Activated naive CD8-positive, alpha-beta T cell treated with anti-CD3 and anti-CD28 coated beads, Interleukin-2, amount 50 U/mL, for 24 hours (primary cell): ENCODE results near the gene TULP1.
"Not testable (repeated sequence)": the region's sequence is repeated elsewhere in the genome, so short reads cannot be mapped to it uniquely, and the experiment has no call there.

Source experiments
- ATAC-seq: fragments of 150-1000 bp; cut with Tn5 transposase; one replicate; pipeline ENCODE4 v1.10.0; 2021
- DNase-seq: peaks from one replicate; pipeline ENCODE4 v3.0.0; 2021
- H3K27ac Mint-ChIP-seq: one replicate; pipeline ENCODE4 v1.8.0; 2021; ENCODE audit warnings: mild to moderate bottlenecking, mixed read lengths
- H3K27me3 Mint-ChIP-seq: one replicate; pipeline ENCODE4 v1.8.0; 2021; ENCODE audit warnings: mixed read lengths
- H3K36me3 Mint-ChIP-seq: one replicate; pipeline ENCODE4 v1.8.0; 2021; ENCODE audit warnings: low read depth, mixed read lengths
- H3K4me1 Mint-ChIP-seq: one replicate; pipeline ENCODE4 v1.8.0; 2021; ENCODE audit warnings: mixed read lengths
- H3K4me3 Mint-ChIP-seq: one replicate; pipeline ENCODE4 v1.8.0; 2021; ENCODE audit warnings: mild to moderate bottlenecking, moderate library complexity, mixed read lengths
- H3K9me3 Mint-ChIP-seq: one replicate; pipeline ENCODE4 v1.8.0; 2021; ENCODE audit warnings: mixed read lengths

TULP1 gene

DNA sequence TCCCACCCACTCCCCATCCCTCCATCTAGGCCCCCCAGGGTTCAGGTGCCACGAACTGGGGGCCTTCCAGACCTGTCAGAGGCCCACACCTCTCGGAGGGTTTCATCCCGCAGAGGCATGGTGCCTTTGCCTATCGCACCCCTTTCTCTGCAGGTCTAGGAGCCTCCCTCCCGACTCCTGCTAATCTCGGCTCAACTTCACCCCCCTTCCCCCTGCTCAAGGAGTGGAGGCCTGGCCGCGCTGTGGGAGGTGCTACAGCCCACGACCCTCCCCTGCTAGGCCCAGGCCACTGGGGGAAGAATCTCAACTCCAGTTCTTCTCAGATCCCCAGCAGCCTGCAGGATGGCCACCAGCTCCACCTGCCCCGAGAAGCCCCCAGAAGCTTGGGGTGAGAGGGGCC, at the start of gene TULP1:
TULP1 (minus strand) TSS at position 157 of the 400 bp plus-strand sequence; CDS start at position 119, 38 bp downstream.
- no peak within 1 kb of the TSS for H3K4me3 Mint-ChIP-seq
- no peaks in the 10 kb centered on the region for H3K9me3 Mint-ChIP-seq
- peaks cover 15% of the 10 kb centered on the region for H3K27me3 Mint-ChIP-seq
- DNase-seq = no peak
- H3K27ac Mint-ChIP-seq = no peak within 1 kb of the TSS
- H3K4me1 Mint-ChIP-seq = peaks cover 1% of the 10 kb centered on the region
- H3K36me3 Mint-ChIP-seq = no peaks in the 10 kb centered on the region
- ATAC-seq = no peak

- no peaks in the 10 kb centered on the region for H3K36me3 Mint-ChIP-seq
- no peak overlapping the region for H3K4me3 Mint-ChIP-seq
- ATAC-seq (no peak), DNase-seq (no peak)
- H3K9me3 Mint-ChIP-seq = no peaks in the 10 kb centered on the region
- H3K27me3 Mint-ChIP-seq = peaks cover 7% of the 10 kb centered on the region
- no peak overlapping the region for H3K27ac Mint-ChIP-seq
- peaks cover 2% of the 10 kb centered on the region for H3K4me1 Mint-ChIP-seq
Observed at GRCh38 chr6:35562060-35562459, 49.4 kb upstream of the TULP1 start.

- Mint-ChIP-seq H3K4me1 (no peaks in the 10 kb centered on the region), H3K9me3 (no peaks in the 10 kb centered on the region), H3K4me3 (no peak overlapping the region), H3K36me3 (no peaks in the 10 kb centered on the region), H3K27me3 (peaks cover 7% of the 10 kb centered on the region), H3K27ac (no peak overlapping the region)
- ATAC-seq (no peak), DNase-seq (no peak)
Observed at GRCh38 chr6:35561113-35561512, 48.4 kb upstream of the TULP1 start.

DNA sequence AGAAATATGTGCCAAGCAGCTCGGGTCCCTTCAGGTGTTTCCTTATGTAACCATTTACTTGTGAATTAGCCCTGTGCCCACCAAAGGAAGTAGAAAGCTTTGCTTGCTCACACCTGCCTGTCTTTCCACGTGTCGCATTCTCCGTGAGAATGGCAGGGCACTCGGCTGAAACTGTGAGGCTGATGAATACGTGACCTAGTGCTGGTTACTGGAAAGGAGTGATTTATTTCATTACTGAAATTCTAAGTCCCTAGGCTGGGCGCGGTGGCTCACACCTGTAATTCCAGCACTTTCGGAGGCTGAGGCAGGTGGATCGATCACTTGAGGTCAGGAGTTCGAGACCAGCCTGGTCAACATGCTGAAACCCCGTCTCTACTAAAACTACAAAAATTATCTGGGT, 45.9 kb upstream of the TULP1 start:
- H3K9me3 Mint-ChIP-seq = no peaks in the 10 kb centered on the region
- no peak overlapping the region for H3K27ac Mint-ChIP-seq
- ATAC-seq (no peak), DNase-seq (no peak)
- no peaks in the 10 kb centered on the region for H3K4me1 Mint-ChIP-seq
- no peaks in the 10 kb centered on the region for H3K36me3 Mint-ChIP-seq
- peaks cover 2% of the 10 kb centered on the region for H3K27me3 Mint-ChIP-seq
- H3K4me3 Mint-ChIP-seq = no peak overlapping the region

- no peaks in the 10 kb centered on the region for H3K9me3 Mint-ChIP-seq
- H3K4me3 Mint-ChIP-seq = no peak overlapping the region
- H3K4me1 Mint-ChIP-seq = no peaks in the 10 kb centered on the region
- no peak overlapping the region for H3K27ac Mint-ChIP-seq
- ATAC-seq = no peak
- peaks cover 2% of the 10 kb centered on the region for H3K27me3 Mint-ChIP-seq
- no peaks in the 10 kb centered on the region for H3K36me3 Mint-ChIP-seq
- no peak for DNase-seq
Observed at GRCh38 chr6:35557239-35557638, 44.5 kb upstream of the TULP1 start.

GRCh38 chr6:35554811-35555210, 42.1 kb upstream of the TULP1 start:
- peaks cover 3% of the 10 kb centered on the region for H3K36me3 Mint-ChIP-seq
- no peaks in the 10 kb centered on the region for H3K4me1 Mint-ChIP-seq
- peaks cover 2% of the 10 kb centered on the region for H3K27me3 Mint-ChIP-seq
- ATAC-seq = no peak
- no peak overlapping the region for H3K27ac Mint-ChIP-seq
- DNase-seq = no peak
- no peak overlapping the region for H3K4me3 Mint-ChIP-seq
- H3K9me3 Mint-ChIP-seq = peaks cover 10% of the 10 kb centered on the region

DNA sequence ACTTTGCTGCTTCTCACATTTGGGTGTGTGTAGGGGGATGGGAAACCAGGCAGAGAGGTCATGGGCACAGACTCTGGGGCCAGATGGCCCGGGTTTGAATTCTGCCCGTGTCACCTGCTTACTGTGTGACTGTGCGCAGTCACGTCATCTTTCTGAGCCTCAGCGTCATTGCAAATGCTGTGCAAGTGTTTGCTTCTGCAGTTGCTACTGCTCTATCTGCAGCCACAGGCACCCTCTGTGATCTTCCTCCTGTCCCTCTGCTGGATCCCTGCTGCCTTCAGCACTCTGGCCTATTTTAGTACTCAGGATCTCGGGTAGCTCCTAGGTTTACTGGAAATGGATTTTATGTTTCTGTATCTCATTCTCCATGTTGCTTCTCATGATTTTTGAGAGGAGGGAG, 40.6 kb upstream of the TULP1 start:
- Mint-ChIP-seq H3K27ac (no peak overlapping the region), H3K27me3 (peaks cover 2% of the 10 kb centered on the region), H3K4me3 (no peak overlapping the region), H3K9me3 (peaks cover 11% of the 10 kb centered on the region), H3K36me3 (peaks cover 3% of the 10 kb centered on the region), H3K4me1 (no peaks in the 10 kb centered on the region)
- DNase-seq (no peak), ATAC-seq (no peak)

GRCh38 chr6:35552285-35552917, 39.7 kb upstream of the TULP1 start:
- peak; percentile 76 for DNase-seq
- peaks cover 11% of the 10 kb centered on the region for H3K9me3 Mint-ChIP-seq
- no peak overlapping the region for H3K27ac Mint-ChIP-seq
- H3K36me3 Mint-ChIP-seq = peaks cover 3% of the 10 kb centered on the region
- H3K27me3 Mint-ChIP-seq = peaks cover 2% of the 10 kb centered on the region
- peak; percentile 28 for ATAC-seq
- H3K4me3 Mint-ChIP-seq = no peak overlapping the region
- H3K4me1 Mint-ChIP-seq = no peaks in the 10 kb centered on the region

- peaks cover 2% of the 10 kb centered on the region for H3K27me3 Mint-ChIP-seq
- peaks cover 11% of the 10 kb centered on the region for H3K9me3 Mint-ChIP-seq
- H3K27ac Mint-ChIP-seq = no peak overlapping the region
- no peaks in the 10 kb centered on the region for H3K4me1 Mint-ChIP-seq
- DNase-seq = no peak
- H3K4me3 Mint-ChIP-seq = no peak overlapping the region
- H3K36me3 Mint-ChIP-seq = peaks cover 3% of the 10 kb centered on the region
- ATAC-seq = no peak
Observed at GRCh38 chr6:35550437-35550836, 37.7 kb upstream of the TULP1 start.

DNA sequence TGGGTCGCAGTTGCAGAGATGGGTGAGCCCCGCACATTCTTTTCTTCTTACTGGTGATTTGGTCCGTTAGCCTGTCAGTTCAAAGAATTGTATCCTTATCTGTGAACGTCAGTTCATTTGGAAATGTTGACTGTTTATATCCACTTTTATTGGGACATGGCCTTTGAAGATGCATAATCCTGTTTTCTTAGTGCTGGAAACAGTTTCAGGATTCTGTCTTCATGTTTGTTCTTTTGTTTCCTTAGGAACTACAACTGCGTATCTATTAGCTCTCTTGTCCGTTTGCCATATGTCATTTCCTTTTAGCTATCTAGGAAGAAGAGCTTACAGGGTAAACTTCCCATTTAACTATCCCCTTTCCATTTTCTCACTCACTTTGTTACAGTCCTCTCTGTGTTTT, 35.0 kb upstream of the TULP1 start:
- H3K4me3 Mint-ChIP-seq = no peak overlapping the region
- no peaks in the 10 kb centered on the region for H3K27me3 Mint-ChIP-seq
- peaks cover 3% of the 10 kb centered on the region for H3K36me3 Mint-ChIP-seq
- H3K4me1 Mint-ChIP-seq = no peaks in the 10 kb centered on the region
- ATAC-seq (no peak), DNase-seq (no peak)
- H3K9me3 Mint-ChIP-seq = peaks cover 11% of the 10 kb centered on the region
- H3K27ac Mint-ChIP-seq = no peak overlapping the region

DNA sequence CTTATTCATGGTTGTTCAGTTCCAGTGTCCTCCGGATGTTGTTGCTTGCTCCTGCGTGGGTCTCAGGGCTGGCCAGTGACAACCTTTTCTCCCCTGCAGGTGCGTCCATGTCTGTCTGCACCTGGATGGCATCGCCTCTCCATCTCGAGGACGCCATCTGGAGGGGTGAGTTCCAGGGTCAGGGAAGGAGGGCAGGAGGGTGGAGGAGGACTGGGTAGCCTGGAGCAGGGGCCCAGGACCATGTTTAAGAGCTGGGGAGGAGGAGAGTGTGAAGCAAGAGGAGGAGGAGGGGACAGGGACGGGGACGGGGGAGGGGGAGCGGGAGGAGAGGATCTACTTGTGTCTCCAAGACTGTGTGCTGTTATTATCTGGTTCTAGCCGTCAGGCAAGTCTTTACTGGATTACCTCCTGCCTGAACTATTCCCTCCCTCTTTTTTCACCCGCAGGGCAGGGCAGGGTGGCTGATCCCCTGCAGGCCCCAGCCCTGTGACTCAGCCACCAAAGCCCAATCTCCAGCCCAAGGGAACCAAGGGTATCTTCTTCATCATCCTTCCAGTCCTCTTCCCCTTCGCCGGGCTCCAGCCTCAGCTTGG, 32.2 kb upstream of the TULP1 start:
- Mint-ChIP-seq H3K27ac (no peak overlapping the region), H3K27me3 (no peaks in the 10 kb centered on the region), H3K4me3 (no peak overlapping the region), H3K9me3 (peaks cover 7% of the 10 kb centered on the region), H3K36me3 (no peaks in the 10 kb centered on the region), H3K4me1 (no peaks in the 10 kb centered on the region)
- ATAC-seq (no peak), DNase-seq (no peak)

DNA sequence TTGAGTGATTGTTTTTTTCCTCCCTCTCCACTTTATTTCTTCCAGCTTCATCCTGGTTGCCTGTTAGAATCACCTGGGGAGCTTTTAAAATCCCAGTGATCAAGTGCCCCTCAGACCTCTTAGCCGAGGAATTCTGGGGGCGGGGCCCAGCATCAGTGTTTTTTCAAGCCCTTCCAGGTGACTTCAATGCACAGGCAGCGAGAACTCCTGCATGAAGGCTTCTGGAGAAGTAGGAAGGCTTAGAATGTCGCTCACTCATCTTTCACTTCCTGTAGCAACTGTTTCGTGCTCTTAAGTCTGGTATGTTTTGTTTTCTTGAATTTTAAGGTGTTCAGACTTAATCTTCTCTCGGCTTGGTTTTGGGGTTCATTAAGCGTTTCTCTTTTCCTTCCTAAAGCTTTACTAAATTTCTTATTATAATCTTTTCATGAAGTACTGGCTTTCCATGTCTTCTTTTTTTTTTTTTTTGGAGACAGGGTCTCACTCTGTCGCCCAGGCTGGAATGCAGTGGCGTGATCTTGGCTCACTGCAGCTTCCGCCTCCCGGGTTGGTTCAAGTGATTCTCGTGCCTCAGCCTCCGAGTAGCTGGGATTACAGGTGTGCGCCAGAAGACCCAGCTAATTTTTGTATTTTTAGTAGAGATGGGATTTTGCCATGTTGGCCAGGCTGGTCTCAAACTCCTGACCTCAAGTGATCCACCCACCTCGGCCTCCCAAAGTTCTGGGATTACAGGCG, 30.9 kb upstream of the TULP1 start:
- DNase-seq = no peak
- no peak overlapping the region for H3K27ac Mint-ChIP-seq
- no peaks in the 10 kb centered on the region for H3K4me1 Mint-ChIP-seq
- H3K9me3 Mint-ChIP-seq = peaks cover 5% of the 10 kb centered on the region
- no peak for ATAC-seq
- H3K36me3 Mint-ChIP-seq = no peaks in the 10 kb centered on the region
- no peaks in the 10 kb centered on the region for H3K27me3 Mint-ChIP-seq
- no peak overlapping the region for H3K4me3 Mint-ChIP-seq

GRCh38 chr6:35541836-35542235, 29.1 kb upstream of the TULP1 start:
- DNase-seq = no peak
- no peaks in the 10 kb centered on the region for H3K4me1 Mint-ChIP-seq
- H3K4me3 Mint-ChIP-seq = no peak overlapping the region
- no peak overlapping the region for H3K27ac Mint-ChIP-seq
- H3K9me3 Mint-ChIP-seq = peaks cover 5% of the 10 kb centered on the region
- no peaks in the 10 kb centered on the region for H3K36me3 Mint-ChIP-seq
- no peaks in the 10 kb centered on the region for H3K27me3 Mint-ChIP-seq
- ATAC-seq = no peak

DNA sequence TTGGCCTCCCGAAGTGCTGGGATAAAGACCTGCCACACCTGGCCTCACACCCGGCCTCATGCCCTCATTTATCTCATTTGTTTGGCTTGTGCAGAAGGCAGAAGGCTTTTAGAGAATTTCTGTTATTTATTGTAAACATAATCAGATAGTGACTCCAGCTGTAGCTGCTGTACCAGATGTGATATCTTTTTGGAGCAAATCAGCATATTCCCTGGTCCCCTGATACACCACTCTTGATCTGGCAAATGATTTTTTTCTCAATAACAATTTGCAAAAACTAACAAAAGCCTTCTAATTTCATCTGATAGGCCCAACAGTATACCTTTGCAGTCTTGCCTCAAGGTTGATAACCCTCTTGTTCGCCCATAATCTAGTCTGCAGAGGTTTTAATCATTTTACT, 26.5 kb upstream of the TULP1 start:
- H3K4me3 Mint-ChIP-seq = no peak overlapping the region
- peaks cover 2% of the 10 kb centered on the region for H3K4me1 Mint-ChIP-seq
- no peak for ATAC-seq
- DNase-seq = no peak
- H3K36me3 Mint-ChIP-seq = no peaks in the 10 kb centered on the region
- H3K27ac Mint-ChIP-seq = no peak overlapping the region
- peaks cover 5% of the 10 kb centered on the region for H3K9me3 Mint-ChIP-seq
- H3K27me3 Mint-ChIP-seq = peaks cover 3% of the 10 kb centered on the region

- H3K4me1 Mint-ChIP-seq, ATAC-seq, H3K4me3 Mint-ChIP-seq, H3K27me3 Mint-ChIP-seq, H3K27ac Mint-ChIP-seq, DNase-seq, H3K9me3 Mint-ChIP-seq, H3K36me3 Mint-ChIP-seq: not testable (repeated sequence)
Observed at GRCh38 chr6:35535847-35536246, 23.2 kb upstream of the TULP1 start.
